Measurements from ENCODE around the gene CRIM1. TPM values are rescaled to one million over a fixed set of nuclear protein-coding genes. Genes with fewer than 3 reads are reported as not detected.

Gene CRIM1
- total RNA-seq, 1 experiment from 2014 or later, result 27.6 TPM

GRCh38 chr2:36568516-36569246 is 213.1 kb downstream of the CRIM1 start:
- Histone ChIP-seq H2AK5ac (ENCODE audit: insufficient read length, low read length) (no peak overlapping the region), H3K27me3 (ENCODE audit: insufficient read depth, low read length) (no peaks in the 10 kb centered on the region), H3K9me3 (ENCODE audit: control insufficient read depth, low read depth, low read length) (no peaks in the 10 kb centered on the region), H2BK20ac (ENCODE audit: low read depth, low read length, poor library complexity, severe bottlenecking) (no peak overlapping the region), H3K79me1 (ENCODE audit: insufficient read depth, low read depth, low read length, poor library complexity, severe bottlenecking) (no peaks in the 10 kb centered on the region), H3T11ph (ENCODE audit: low read length) (no peak overlapping the region), H4K91ac (ENCODE audit: insufficient read length, low read depth, low read length) (no peak overlapping the region), H3K23ac (ENCODE audit: insufficient read length, low read depth, low read length) (no peak overlapping the region), H3K27ac (ENCODE audit: insufficient read length, low read depth, low read length) (no peak overlapping the region), H3K4ac (ENCODE audit: low read depth, low read length) (no peak overlapping the region), H3K56ac (ENCODE audit: insufficient read length, low read depth, low read length) (no peak overlapping the region), H2AFZ (ENCODE audit: low read length) (no peak overlapping the region), H3K18ac (ENCODE audit: insufficient read length, low read depth, low read length) (no peak overlapping the region), H2BK15ac (ENCODE audit: low read depth, low read length) (no peak overlapping the region), H4K20me1 (ENCODE audit: control insufficient read depth, insufficient read depth, insufficient read length) (no peaks in the 10 kb centered on the region), H2BK5ac (ENCODE audit: insufficient read length, low read length) (no peak overlapping the region), H4K8ac (replicated peaks; ENCODE audit: insufficient read length, low read depth, low read length) (no peak overlapping the region), H3K4me1 (ENCODE audit: insufficient read depth, low read length) (peaks cover 2% of the 10 kb centered on the region; the same call in 1 of the 2 replicates), H4K5ac (ENCODE audit: insufficient read length, low read depth, low read length) (no peak overlapping the region), H3K79me2 (ENCODE audit: insufficient read depth, low read length) (no peaks in the 10 kb centered on the region), H3K23me2 (ENCODE audit: insufficient read length, low read depth, low read length, poor library complexity, severe bottlenecking) (no peaks in the 10 kb centered on the region), H2BK120ac (ENCODE audit: low read depth, low read length, poor library complexity, severe bottlenecking) (no peak overlapping the region), H2BK12ac (ENCODE audit: insufficient read length, low read depth, low read length) (no peak overlapping the region), H3K4me2 (ENCODE audit: insufficient read depth, insufficient read length, low read length) (no peak overlapping the region), H3K14ac (ENCODE audit: insufficient read depth, low read length) (no peak overlapping the region), H3K9ac (ENCODE audit: extremely low read depth, insufficient read length, low read length) (no peak overlapping the region)
- no CpG with 5 or more reads among the region's 6 CpGs for WGBS (ENCODE audit: extremely low coverage, insufficient read length, low lambda C conversion rate)
- no peak for DNase-seq
- Mint-ChIP-seq H3K4me3 (no peak overlapping the region), H3K9me3 (no peaks in the 10 kb centered on the region), H3K4me1 (peaks cover 23 to 30% of the 10 kb centered on the region in 2 experiments), H3K36me3 (ENCODE audit: insufficient read depth in 1 of 3, low read depth in 3 of 3) (peaks cover 4 to 28% (median 13%) of the 10 kb centered on the region in 3 experiments; a peak in 5 of 7 replicates), H3K27ac (no peak overlapping the region; a peak in 1 of 7 replicates), H3K27me3 (ENCODE audit: low read depth) (no peaks in the 10 kb centered on the region)
- TF ChIP-seq CTCF (conservative IDR thresholded peaks at IDR 0.05), result no peak
